Activated gamma-delta T cell (primary cell): ENCODE data around the gene YJEFN3.

ENCODE experiments used
- DNase-seq: peaks from one replicate; lab custom pipeline; 2025; lab: John Stamatoyannopoulos, UW
- total RNA-seq, 2 donors: gene quantifications; one replicate each; lab custom pipeline; 2026; lab: John Stamatoyannopoulos, UW

The YJEFN3 gene, protein sequence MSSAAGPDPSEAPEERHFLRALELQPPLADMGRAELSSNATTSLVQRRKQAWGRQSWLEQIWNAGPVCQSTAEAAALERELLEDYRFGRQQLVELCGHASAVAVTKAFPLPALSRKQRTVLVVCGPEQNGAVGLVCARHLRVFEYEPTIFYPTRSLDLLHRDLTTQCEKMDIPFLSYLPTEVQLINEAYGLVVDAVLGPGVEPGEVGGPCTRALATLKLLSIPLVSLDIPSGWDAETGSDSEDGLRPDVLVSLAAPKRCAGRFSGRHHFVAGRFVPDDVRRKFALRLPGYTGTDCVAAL
- total RNA-seq, result 3.0 to 4.2 reads per million in 2 donors

DNA sequence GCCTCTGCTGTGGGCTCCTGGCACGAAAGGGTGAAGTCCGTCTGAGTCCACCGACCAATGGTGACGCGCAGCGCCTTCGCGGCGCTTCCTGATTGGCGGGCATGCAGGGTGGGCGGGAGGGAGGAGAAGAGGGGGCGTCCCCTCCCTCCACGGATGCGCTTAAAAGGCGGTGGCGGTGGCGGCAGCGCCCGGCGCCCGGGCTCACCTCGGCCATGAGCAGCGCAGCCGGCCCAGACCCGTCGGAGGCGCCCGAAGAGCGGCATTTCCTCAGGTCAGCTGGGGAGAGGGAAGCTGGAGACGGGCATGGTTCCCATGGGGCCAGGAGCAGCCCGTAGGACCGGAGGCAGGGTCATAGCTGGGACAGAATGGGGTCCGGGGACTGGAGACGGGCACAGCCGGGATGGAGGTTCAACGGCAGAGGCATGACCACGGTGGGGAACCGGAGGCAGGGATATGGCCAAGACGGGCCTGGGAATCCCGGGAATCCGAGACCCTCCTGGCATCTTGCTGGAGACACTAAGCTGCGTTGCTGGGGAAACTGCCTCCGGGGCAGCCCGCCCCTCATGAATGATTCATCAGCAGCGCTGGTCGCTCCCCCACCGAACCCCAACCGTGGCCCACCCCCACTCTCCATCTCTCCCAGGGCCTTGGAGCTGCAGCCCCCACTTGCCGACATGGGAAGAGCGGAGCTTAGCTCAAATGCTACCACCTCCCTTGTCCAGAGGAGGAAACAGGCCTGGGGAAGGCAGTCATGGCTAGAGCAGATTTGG lies at the start of gene YJEFN3:
YJEFN3 (plus strand) TSS at position 191 of the 770 bp plus-strand sequence; CDS start at position 213, 22 bp downstream.
- no peak for DNase-seq

DNA sequence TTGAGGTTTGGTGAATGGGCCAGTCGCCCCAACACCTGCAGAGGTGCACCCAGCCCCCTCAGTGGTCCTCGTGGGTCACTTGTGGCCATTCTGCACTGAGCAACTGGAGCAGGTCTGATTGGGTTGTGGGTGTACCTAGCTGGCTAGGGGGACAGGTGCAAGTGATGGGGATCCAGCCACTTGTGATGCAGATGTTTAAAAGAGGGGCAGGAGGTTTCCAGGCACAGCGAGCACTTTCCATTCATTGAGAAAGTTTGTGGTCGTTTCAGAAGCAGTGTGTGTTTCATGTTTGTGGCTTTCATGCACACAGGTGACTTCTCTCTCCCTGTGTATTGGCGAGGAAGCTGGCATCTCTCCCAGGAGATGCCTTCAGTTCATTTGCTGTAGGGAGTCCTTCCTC lies 48.0 kb upstream of the YJEFN3 start:
- no peak for DNase-seq

DNA sequence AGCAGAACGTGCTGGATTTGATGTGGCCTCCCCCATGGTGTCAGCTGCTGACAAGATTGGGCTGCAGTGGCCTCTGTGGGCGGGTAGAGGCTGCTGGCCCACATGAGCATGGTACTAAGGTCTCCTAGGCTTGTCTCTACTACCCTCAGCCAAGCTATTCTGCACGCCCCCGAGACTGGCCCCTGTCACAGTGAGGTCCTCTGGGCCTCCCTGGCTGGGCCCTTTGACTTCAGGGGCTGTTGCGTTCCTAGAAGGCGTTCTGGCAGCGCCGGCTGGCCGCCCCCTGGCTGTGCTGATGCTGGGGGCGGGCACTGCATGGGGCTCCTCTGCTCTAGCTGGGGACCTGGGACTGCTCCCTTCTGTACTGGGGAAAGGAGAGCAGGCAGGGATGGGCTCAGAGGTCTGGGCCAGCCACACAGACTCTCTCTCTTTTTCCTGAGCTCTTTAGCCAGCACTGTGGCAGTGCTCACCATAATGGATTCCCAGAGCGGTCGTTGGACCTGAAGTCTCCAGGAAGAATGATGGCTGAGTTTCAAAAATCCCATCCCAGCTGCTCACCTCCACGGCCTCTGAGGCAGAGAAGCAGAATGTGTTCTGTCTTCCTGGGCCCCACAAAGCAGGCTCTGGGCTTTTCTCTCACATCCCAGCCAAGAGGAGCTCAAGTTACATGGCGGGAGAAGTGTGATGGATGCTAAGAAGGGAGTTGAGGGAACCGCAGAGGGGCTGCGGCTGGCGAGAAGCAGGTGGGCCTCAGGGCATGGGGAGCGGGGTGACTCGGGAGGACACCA lies 45.7 kb upstream of the YJEFN3 start:
- no peak for DNase-seq

DNA sequence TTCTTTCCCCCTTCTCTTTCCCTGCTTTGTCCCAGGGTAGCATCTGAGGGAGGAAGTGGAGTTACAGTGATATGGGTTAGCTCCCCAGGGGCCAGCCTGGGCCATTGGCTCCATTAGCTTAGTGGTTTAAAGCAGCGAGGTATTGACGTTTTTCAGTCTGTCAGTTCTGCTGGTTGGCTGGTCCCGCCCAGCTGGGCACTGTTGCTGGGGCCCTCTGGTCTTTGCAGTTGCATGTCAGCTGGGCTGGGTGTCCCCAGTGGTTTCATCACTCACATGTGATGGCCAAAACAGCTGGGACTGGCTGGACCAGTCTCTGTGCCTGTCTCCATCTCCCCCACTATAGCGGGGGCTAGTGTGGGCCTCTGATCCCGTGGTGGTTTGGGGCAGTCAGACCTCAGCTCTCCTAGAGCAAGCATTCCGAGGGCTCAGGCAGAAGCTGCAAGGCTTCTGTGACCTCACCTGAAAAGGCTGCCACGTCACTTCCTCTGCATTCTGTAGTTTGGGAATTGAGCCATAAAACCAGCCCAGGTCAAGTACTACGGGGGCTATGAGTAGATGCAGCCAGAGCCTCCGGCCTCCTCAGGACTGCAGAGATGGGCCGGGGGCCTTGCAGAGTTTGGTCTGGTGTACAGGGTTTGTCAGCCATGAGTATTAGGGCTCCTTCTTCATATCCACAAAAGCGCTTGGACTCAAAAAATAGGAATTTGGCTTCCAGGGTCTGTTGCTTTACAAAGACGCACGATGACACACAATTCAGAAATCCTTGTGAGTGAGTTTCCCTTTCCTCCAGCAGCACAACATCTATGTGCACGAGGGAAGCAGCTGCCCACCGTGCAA lies 43.3 kb upstream of the YJEFN3 start:
- no peak for DNase-seq

DNA sequence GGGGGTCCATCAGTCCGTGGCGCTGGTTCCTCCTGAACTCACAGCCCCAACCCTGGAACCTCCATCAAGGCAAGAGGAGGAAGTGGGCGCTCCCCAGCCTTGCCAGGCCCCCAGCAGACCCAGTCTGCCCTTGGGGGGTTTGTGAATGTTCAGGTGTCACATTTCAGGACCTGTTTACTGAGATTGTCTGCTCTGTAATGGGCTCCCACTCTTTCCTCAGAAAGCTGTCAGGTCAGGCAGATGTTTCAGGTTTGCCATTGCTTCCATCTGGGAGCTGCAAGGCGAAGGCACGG lies 42.8 kb upstream of the YJEFN3 start:
- no peak for DNase-seq

DNA sequence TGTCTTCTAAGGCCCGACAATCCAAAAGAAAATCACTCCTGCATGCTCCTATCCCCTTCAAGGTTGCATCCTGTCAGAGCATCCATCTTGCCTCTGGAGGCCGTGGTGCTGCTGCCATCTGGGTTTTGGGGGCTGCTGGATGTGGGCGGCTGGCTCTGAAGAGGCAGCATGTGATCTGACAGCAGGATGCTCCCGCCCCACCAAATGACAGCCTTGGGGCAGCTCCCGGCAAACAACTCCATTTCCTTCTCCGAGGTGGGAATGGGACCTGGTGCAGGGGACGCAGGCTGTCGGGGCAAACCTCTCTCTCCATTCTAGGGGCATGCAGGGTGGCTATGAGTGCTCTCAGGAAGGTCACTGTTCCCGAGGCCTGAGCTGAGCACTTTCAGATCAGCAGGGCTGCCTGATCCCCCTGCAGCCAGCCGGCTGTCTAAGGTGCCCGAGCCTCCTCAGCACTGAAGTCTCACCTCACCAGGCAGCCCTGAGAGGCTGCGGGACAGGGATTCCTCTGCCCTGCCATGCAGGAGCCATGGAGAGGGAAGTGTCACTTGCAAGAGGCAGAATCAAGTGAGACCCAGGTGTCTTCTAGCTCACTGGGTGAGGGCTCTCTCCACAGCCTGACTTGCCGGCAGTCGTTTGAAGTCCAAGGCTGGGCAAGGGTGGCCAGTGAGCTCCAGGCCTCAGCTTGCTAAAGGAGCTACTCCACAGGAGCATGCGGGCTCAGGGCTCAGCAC lies 42.2 kb upstream of the YJEFN3 start:
- no peak for DNase-seq

DNA sequence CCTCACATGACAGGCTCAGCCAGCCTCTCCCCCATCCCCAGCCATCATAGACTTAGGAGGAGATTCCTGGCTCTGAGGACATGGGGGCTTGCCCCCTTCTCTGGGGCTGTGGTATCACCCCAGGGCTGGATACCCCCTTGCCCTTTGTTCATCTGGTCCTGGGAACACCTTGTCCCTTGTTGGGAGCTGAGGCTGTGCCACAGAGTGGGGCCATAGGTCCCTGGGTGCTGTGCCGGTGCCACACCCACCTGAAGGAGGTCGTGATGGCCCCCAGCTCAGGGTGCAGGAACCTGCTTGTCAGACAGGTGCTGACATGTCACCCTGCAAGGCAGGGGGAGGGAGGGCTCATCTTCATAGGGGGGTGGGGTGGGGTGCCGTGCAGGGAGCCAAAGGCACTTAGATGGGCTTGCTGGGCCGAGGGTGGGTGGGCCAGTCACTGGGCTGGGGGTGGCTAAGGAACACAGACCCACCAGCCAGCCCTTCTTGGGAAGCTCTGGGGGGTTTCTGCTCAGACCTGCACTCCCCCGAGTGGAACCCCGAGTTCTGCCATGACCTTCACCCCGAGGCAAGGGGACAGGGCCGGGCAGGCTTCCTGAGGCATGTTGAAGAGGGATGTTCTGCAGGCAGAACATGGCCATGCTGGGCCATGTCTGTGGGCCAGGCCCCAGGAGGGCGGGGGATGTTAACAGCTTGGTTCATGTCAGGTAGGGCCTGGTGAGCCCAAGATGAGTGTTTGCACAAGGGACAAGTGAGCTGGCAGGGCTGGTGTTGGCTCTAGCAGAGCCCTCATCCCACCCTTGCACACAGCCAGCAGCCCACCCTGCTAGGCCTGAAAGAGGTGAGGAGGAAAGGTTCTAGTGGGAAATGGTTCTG lies 41.4 kb upstream of the YJEFN3 start:
- DNase-seq, result no peak

DNA sequence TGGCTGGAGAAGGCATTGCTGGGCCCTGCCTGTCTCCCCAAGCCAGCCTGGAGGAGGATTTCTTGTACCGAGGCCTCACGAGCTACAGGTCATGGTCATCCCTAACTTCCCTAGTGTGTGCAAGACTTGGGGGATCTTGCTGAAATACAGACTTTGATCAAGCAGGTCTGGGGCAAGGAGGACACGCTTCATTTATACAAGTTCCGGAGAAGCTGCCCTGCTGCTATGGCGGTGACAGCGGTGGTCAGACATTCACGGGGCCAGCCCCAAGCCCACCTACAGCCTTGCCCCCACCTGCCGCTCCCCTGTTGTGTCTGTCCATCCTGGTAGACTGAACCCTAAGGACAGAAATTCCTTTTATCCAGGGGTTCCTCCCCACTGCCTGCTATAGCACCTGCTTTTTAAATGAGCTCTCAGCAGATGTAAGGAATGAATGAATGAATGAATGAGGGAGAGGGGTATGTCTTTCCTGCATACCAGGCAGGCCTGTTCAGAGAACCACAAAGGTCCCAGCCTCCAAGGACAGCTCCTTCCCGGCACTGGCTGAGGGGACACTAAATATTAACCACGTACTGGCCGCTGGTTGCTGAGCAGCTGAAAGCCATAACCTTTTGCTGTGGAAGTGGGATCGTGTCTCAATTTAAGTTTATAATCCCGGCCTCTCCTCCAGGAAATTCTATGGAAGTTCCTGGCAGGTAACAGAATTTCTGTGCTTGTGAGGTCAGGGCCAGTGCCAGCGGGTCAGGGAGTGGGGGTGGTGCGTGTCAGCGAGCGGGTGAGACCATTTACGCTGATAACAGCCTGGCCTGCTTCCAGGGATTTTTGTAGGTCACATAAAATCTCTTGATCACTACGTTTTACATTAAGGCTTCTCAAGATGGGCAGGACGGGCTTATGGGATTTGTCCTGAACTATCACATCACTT lies 40.5 kb upstream of the YJEFN3 start:
- no peak for DNase-seq

DNA sequence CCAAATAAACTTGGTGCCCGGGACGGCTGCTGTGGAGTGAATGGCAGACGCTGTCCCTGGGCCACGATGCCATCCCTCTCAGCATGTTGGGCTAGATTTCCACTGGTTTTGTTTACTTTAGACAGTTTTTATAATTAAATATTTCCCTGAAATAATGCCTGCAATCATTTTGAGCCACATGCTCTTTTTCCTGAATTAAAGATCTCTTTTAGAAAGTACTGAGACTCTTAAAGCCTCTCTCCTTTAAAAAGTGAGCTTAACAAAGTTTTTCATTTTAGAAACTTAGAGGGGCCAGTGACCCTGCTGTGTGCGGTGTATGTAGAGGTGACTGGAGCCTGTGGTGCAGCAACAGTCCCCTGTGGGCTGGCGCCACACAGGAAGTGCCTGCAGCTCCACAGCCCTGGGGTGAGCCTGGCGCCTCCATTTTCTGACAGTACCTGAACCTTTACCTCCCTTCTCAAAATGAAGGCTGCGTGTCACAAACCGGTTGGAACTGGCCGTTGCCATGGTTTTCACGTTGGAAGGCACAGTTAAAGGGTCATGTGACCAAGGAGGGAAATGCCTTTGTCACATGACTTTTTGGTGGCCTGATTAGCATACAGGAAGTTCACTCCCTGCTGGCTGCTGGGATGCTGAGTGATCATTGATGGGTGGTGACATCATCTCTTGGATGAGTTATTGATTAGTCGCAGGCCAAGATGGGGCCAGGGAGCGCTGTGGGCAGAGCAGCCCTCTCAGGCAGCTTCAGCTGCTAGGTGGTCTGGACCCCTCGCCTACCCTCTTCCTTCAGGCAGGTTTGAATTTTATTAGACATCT lies 39.6 kb upstream of the YJEFN3 start:
- peak; percentile 45 for DNase-seq

DNA sequence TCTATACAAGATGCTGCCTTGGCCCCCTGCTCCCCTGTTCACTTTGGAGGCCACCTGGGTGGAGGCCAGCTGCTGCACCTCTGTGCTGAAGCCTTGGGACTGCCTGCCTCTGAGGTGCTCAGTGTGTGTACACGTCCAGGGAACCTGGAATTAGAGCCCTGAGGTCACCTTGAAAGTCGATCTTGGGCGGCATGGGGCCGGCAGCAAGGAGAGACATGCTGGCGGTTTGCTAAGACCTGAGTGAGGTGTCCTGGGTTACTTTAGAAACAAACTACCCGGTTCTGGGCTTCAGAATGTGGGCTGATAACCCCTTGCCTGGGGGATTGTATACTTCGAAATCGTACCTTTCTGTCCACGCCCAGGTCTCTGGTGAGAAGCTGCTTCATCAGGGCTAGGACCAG lies 38.9 kb upstream of the YJEFN3 start:
- no peak for DNase-seq

DNA sequence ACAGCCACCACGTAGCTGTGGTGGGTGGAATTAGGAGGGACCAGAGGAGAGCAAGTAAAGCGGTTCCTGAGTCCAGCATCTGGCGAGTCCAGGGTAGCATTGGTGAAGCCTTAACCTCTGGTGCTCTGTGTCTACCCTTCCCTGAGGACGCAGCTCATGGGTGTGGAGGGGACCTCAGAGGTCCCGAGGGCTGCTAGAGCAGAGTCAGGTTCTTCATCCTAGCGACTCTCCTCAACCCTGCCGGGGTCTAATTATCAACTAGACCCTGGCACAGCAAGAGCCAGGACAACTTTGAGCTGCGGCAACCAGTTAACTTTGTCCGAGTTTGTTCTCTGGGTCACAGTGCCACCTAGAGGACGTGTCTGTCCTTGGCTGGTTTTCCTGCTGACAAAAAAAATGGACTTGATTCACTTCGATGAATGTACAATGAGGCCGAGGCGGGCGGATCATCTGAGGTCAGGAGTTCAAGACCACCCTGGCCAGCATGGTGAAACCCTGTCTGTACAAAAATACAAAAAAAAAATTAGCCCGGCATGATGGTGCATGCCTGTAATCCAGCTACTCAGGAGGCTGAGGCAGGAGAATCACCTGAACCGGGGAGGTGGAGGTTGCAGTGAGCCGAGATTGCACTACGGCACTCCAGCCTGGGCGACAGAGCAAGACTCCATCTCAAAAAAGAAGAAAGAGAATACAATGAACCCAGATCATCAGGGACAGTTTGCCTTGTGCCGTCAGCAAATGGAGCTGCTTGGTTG lies 38.3 kb upstream of the YJEFN3 start:
- no peak for DNase-seq

DNA sequence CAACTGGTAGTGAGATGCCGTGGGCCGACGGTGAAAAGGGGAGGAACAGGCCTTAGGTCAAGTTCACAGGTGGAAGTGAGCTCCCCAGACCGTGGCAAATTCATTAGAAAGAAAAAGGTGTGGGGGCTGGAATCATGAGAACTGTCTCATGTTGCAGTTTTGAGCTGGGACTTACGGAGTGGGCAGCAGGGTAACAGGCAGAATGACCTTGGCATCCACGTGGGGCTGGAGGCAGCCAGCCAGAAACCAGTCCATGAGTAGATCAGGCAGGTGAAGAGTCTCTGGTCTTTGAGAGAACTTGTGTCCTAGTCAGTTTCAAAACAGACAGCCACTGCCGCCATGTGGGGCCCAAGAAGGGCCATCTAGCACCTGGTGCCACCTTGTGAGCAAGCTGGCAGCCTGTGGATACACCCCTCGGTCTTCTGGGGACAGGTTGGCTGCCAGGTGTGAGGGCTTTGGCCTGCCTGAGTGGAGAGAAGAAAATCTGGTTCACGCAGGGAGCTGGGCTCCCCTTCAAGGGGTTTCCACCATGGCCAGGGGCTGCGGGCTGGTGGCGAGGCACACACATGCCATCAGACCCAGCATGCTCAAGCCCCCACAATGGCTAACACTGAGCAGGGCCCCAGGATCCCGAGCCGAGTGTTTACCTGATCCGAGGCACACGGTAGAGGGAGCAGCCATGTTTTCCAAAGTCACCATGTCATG lies 37.2 kb upstream of the YJEFN3 start:
- no peak for DNase-seq

DNA sequence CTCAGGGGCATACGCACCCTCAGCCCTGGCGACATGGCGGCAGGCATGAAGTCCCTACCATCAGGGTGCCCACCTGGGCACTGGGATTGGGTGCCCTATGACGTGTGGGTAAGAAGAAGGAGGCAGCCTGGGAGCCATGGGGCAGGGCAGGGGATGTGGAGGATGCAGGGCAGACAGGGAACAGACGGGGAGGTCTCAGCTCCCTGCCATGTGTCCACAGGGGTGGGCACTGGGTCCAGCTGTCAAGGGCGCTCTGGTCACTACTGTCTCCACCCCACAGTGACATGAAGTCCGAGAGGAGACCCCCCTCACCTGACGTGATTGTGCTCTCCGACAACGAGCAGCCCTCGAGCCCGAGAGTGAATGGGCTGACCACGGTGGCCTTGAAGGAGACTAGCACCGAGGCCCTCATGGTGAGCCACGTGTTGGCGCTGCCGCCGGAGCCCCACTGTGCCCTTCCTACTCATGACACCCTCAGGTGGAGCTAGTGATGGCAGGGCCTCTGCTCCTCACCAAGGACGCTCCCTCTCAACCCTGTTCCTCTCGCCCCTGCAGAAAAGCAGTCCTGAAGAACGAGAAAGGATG lies 36.6 kb upstream of the YJEFN3 start:
- no peak for DNase-seq

DNA sequence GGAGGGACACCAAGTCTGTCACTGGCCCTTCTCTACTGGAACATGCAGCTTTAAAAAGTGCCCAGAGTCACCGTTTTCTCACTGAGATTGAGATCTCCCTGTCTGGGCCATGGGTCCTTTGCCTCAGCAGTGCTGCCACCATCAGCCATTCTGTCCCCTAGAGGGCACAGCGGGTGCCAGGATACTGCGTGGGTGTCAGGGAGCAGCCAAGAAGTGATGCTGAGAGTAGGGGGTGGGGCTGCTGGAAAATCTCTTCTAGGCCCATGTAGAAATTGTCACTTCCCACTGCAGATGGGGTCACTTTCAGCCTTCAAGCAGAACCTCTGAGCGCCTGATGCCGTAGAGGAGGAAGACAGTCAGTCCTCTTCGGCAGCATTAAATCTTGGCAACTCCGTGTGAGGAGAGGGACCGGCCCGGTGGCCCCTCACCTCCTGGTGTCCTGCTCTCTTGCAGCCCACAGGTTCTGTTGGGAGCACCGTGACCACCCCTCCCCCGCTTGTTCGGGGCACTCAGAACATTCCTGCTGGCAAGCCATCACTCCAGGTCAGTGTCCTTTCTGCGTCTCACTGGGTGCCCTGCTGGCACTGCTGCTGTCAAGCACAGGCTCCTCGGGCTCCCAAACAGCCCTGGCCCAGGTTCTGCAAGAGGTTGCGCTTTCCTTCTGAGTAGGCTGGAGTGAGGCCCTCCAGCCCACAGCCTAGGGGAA lies 34.7 kb upstream of the YJEFN3 start:
- no peak for DNase-seq
